Measurements from ENCODE around the gene RPS14.
"Not testable (repeated sequence)": the region's sequence is repeated elsewhere in the genome, so short reads cannot be mapped to it uniquely, and the experiment has no call there.

RPS14 gene

DNA sequence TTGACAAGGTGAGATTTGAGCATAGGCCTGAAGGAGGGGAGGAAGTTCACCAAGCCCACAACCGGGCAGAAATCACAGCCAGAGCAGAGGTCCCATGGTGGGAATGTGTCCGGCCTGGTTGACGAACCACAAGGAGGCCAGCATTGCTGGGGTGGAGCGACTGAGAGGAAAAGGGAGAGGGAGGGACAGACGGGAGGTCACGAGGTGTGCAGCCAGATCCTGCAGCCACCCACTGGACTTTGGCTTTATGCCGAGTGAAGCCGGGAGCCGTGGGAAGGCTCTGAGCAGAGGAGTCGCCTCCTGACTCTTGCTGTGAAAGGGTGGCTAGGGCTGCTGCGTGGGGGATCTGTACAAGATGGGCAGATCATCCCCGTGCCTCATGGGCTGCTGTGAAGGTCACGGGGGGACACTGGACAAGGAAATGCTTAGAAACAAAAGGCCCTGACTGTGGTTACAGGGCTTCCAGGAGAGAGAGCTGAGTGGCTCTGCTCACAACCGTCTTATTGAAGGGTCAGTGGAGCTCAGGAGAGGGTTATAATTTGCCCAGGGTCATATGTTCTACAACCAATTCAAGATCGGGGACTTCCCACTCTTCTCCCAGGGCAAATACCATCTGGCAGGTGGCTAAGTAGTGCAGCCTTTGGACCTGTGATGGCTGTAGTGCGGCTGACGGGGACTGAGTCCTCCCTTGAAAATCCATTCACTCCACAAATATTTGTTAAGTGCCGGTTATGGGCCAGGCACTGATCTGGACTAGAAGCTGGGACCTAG lies 21.2 kb downstream of the RPS14 start:
- no peak for DNase-seq (ENCODE audit: extremely low read depth, insufficient read length)
- Histone ChIP-seq H3K27me3 (replicated peaks; ENCODE audit: control insufficient read depth, insufficient read depth, low read length) (no peaks in the 10 kb centered on the region), H3K36me3 (ENCODE audit: control insufficient read depth, insufficient read depth, low read length) (no peaks in the 10 kb centered on the region), H3K4me3 (replicated peaks; ENCODE audit: low read depth, low read length) (no peak overlapping the region)
- TF ChIP-seq, protein P1, sequence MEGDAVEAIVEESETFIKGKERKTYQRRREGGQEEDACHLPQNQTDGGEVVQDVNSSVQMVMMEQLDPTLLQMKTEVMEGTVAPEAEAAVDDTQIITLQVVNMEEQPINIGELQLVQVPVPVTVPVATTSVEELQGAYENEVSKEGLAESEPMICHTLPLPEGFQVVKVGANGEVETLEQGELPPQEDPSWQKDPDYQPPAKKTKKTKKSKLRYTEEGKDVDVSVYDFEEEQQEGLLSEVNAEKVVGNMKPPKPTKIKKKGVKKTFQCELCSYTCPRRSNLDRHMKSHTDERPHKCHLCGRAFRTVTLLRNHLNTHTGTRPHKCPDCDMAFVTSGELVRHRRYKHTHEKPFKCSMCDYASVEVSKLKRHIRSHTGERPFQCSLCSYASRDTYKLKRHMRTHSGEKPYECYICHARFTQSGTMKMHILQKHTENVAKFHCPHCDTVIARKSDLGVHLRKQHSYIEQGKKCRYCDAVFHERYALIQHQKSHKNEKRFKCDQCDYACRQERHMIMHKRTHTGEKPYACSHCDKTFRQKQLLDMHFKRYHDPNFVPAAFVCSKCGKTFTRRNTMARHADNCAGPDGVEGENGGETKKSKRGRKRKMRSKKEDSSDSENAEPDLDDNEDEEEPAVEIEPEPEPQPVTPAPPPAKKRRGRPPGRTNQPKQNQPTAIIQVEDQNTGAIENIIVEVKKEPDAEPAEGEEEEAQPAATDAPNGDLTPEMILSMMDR (IDR thresholded peaks at IDR 0.05; ENCODE audit: insufficient read depth, low read length, poor library complexity, severe bottlenecking): no peak

DNA sequence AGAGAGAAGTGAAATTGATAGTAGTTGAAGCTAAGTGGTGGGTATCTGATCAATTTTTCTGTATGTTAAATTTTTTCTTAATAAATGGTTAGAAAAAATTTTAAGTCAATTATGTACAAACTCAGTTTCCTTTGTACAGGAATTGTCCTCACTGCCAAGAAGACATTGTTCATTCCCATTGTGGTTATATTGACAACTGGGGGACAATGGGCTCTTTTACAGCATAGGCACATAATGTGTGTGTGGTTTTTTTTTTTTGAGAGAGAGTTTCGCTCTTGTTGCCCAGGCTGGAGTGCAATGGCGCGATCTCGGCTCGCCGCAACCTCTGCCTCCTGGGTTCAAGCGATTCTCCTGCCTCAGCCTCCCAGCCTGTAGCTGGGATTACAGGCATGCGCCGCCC lies 23.4 kb downstream of the RPS14 start:
- not testable (repeated sequence) for H3K36me3 ChIP-seq (ENCODE audit: control insufficient read depth, insufficient read depth, low read length); DNase-seq (ENCODE audit: extremely low read depth, insufficient read length); H3K4me3 ChIP-seq (replicated peaks; ENCODE audit: low read depth, low read length); H3K27me3 ChIP-seq (replicated peaks; ENCODE audit: control insufficient read depth, insufficient read depth, low read length)

DNA sequence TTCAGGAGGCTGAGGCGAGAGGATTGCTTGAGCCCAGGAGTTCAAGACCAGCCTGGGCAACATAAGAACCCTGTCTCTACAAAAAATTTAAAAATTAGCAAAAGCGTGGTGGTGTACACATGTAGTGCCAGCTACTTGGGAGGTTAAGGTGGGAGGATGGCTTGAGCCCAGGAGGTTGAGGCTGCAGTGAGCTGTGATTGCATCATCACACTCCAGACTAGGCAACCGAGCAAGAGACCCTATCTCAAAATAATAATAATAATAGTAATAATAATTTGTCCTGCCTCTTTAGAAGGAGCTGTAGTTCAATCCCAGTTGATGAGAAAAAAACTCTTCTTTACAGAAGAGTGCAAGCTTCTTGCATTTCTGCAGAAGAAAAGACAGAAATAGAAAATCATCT lies 26.8 kb downstream of the RPS14 start:
- TF ChIP-seq, protein P1 (IDR thresholded peaks at IDR 0.05; ENCODE audit: insufficient read depth, low read length, poor library complexity, severe bottlenecking): no peak
- no peak overlapping the region for H3K4me3 ChIP-seq (replicated peaks; ENCODE audit: low read depth, low read length)
- no peaks in the 10 kb centered on the region for H3K27me3 ChIP-seq (replicated peaks; ENCODE audit: control insufficient read depth, insufficient read depth, low read length)
- no peaks in the 10 kb centered on the region for H3K36me3 ChIP-seq (ENCODE audit: control insufficient read depth, insufficient read depth, low read length)
- DNase-seq (ENCODE audit: extremely low read depth, insufficient read length): no peak

DNA sequence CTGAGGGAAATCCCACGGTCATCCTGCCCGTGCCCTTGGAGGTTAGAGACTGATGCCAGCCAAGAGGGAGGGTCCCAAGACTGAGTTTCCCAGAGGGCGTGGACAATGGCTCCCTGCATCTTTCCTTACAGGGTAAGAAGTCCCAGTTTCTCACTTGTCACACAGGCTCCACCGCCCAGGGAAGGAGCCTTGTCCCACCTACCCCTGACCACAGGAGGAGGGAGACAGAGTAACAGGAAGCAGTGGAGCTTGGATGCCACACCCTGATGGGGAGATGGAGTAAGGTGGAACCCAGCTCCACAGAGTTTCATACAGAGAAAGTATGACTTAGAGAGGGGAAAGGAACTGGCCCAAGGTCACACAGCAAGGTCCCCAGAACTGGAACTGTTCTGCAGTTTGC lies 27.5 kb downstream of the RPS14 start:
- no peak for DNase-seq (ENCODE audit: extremely low read depth, insufficient read length)
- Histone ChIP-seq H3K27me3 (replicated peaks; ENCODE audit: control insufficient read depth, insufficient read depth, low read length) (no peaks in the 10 kb centered on the region), H3K4me3 (replicated peaks; ENCODE audit: low read depth, low read length) (no peak overlapping the region), H3K36me3 (ENCODE audit: control insufficient read depth, insufficient read depth, low read length) (no peaks in the 10 kb centered on the region)
- TF ChIP-seq, protein P1 (IDR thresholded peaks at IDR 0.05; ENCODE audit: insufficient read depth, low read length, poor library complexity, severe bottlenecking): no peak

DNA sequence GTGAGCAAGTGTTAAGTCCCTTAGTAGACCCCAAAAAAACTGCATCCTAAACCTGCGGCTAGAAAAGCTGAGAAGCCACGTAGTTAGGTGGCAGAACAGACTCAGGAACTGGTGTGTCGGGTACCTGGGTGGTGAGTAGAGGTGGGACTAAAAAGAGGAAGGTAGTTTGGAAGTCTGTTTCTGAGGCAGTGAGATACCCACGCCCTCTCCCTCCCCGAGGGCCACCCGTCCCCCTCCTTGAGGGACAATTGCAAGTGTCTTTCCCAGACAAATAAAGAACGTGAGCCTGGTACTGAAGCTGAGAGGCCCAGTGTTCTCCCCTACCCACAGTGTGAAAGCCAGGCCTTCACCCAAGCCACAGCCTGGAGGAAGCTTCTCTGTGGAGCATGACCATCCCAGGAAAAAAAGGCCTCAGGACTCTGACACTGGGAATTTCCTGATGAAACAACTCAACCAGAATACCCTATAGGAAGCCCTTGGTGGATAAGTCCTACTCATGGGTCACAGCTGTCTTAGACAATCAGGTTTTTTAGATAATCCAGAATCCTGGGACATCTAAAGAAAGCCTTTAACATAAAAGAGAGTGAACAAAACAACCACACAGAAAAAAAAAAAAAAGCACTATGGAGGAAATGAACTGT lies 29.8 kb downstream of the RPS14 start:
- H3K4me3 ChIP-seq (replicated peaks; ENCODE audit: low read depth, low read length): no peak overlapping the region
- DNase-seq (ENCODE audit: extremely low read depth, insufficient read length): no peak
- TF ChIP-seq, protein P1 (IDR thresholded peaks at IDR 0.05; ENCODE audit: insufficient read depth, low read length, poor library complexity, severe bottlenecking): no peak
- H3K36me3 ChIP-seq (ENCODE audit: control insufficient read depth, insufficient read depth, low read length): no peaks in the 10 kb centered on the region
- no peaks in the 10 kb centered on the region for H3K27me3 ChIP-seq (replicated peaks; ENCODE audit: control insufficient read depth, insufficient read depth, low read length)

DNA sequence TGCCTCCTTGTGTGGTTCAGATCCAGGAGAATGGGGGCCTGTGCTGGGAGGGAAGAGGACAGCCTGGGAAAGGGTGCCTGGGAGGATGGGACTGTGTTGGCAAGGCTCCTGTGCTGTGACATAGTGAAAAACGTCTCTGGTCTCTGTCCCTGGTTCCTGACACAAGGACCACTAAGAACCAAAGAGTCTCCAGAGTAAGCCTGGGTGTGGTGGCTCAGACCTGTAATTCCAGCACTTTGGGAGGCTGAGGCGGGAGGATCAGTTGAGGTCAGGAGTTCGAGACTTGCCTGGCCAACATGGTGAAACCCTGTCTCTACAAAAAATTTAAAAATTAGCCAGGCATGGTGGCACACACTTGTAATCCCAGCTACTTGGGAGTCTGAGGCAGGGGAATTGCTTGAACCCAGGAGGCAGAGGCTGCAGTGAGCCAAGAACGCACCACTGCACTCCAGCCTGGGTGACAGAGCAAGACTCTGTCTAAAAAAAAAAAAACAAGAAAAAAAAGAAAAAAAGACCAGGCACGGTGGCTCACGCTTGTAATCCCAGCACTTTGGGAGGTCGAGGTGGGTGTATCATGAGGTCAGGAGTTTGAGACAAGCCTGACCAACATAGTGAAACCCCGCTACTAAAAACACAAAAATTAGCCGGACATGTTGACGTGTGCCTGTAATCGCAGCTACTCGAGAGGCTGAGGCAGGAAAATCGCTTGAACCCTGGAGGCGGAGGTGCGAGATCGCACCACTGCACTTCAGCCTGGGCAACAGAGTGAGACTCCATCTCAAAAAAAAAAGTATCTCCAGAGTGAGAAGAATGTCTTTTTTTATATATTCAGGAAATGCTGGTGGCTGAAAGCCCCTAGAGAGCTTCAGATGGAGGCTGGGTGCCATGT lies 35.4 kb downstream of the RPS14 start:
- not testable (repeated sequence) for H3K4me3 ChIP-seq (replicated peaks; ENCODE audit: low read depth, low read length)

More for the DNA sequence above, 35.4 kb downstream of the RPS14 start:
- H3K36me3 ChIP-seq (ENCODE audit: control insufficient read depth, insufficient read depth, low read length); H3K27me3 ChIP-seq (replicated peaks; ENCODE audit: control insufficient read depth, insufficient read depth, low read length); DNase-seq (ENCODE audit: extremely low read depth, insufficient read length): not testable (repeated sequence)
